ENCODE results near the gene STARD13.

Gene STARD13

GRCh38 chr13:33274264-33274663 lies 11.3 kb downstream of the STARD13 start:
- no peak overlapping the region for H3K4me3 ChIP-seq (ENCODE audit: control insufficient read depth, low read depth, low read length)
- no peak for TF ChIP-seq CTCF (IDR thresholded peaks at IDR 0.05; ENCODE audit: control insufficient read depth, insufficient read depth, low read depth, low read length, missing control alignments)
- no peak for DNase-seq (ENCODE audit: low read depth)

- no peak for DNase-seq (ENCODE audit: low read depth)
- no peak overlapping the region for H3K4me3 ChIP-seq (ENCODE audit: control insufficient read depth, low read depth, low read length)
- TF ChIP-seq CTCF (IDR thresholded peaks at IDR 0.05; ENCODE audit: control insufficient read depth, insufficient read depth, low read depth, low read length, missing control alignments), result no peak
Observed at GRCh38 chr13:33272531-33273124, 12.9 kb downstream of the STARD13 start.

GRCh38 chr13:33271759-33272158 lies 13.8 kb downstream of the STARD13 start:
- TF ChIP-seq CTCF (IDR thresholded peaks at IDR 0.05; ENCODE audit: control insufficient read depth, insufficient read depth, low read depth, low read length, missing control alignments), result no peak
- no peak for DNase-seq (ENCODE audit: low read depth)
- H3K4me3 ChIP-seq (ENCODE audit: control insufficient read depth, low read depth, low read length), result no peak overlapping the region

GRCh38 chr13:33270895-33271538 lies 14.5 kb downstream of the STARD13 start:
- no peak overlapping the region for H3K4me3 ChIP-seq (ENCODE audit: control insufficient read depth, low read depth, low read length)
- DNase-seq (ENCODE audit: low read depth), result no peak
- no peak for TF ChIP-seq CTCF (IDR thresholded peaks at IDR 0.05; ENCODE audit: control insufficient read depth, insufficient read depth, low read depth, low read length, missing control alignments)

- TF ChIP-seq CTCF (IDR thresholded peaks at IDR 0.05; ENCODE audit: control insufficient read depth, insufficient read depth, low read depth, low read length, missing control alignments), result no peak
- no peak for DNase-seq (ENCODE audit: low read depth)
- H3K4me3 ChIP-seq (ENCODE audit: control insufficient read depth, low read depth, low read length), result no peak overlapping the region
Observed at GRCh38 chr13:33265607-33266006, 19.9 kb downstream of the STARD13 start.

- no peak for DNase-seq (ENCODE audit: low read depth)
- no peak overlapping the region for H3K4me3 ChIP-seq (ENCODE audit: control insufficient read depth, low read depth, low read length)
- TF ChIP-seq CTCF (IDR thresholded peaks at IDR 0.05; ENCODE audit: control insufficient read depth, insufficient read depth, low read depth, low read length, missing control alignments), result no peak
Observed at GRCh38 chr13:33265133-33265532, 20.4 kb downstream of the STARD13 start.
